Measurements from ENCODE around the gene ARHGAP44.

Gene ARHGAP44

DNA sequence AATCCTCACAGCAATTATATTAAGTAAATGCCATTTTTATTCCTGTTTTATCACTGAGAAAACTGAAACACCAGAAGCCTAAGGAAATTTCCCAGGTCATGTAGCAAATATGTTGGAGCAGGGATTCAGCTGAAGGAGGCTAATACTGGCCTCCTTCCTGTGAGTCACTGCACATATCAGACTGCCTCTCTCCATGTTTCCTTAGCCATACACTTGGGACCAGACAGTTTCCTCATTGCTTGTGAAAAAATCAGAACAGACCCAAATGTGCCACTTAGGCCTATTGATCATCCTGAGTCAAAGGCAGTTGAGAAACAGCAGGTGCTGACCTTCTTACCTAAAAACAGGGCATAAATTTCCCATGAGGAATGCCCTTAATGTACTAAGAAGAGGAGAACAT lies 247.5 kb downstream of the ARHGAP44 start:
- in situ Hi-C loops (cut with HindIII; ENCODE audit: low sequenced_read_pairs): no loop called here
- TF ChIP-seq, protein P1, sequence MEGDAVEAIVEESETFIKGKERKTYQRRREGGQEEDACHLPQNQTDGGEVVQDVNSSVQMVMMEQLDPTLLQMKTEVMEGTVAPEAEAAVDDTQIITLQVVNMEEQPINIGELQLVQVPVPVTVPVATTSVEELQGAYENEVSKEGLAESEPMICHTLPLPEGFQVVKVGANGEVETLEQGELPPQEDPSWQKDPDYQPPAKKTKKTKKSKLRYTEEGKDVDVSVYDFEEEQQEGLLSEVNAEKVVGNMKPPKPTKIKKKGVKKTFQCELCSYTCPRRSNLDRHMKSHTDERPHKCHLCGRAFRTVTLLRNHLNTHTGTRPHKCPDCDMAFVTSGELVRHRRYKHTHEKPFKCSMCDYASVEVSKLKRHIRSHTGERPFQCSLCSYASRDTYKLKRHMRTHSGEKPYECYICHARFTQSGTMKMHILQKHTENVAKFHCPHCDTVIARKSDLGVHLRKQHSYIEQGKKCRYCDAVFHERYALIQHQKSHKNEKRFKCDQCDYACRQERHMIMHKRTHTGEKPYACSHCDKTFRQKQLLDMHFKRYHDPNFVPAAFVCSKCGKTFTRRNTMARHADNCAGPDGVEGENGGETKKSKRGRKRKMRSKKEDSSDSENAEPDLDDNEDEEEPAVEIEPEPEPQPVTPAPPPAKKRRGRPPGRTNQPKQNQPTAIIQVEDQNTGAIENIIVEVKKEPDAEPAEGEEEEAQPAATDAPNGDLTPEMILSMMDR (IDR thresholded peaks at IDR 0.05; ENCODE audit: low read depth, low read length, missing control alignments): no peak
- no peak for DNase-seq (ENCODE audit: low read depth)
- H3K4me3 ChIP-seq (ENCODE audit: low read depth, low read length): no peak overlapping the region

DNA sequence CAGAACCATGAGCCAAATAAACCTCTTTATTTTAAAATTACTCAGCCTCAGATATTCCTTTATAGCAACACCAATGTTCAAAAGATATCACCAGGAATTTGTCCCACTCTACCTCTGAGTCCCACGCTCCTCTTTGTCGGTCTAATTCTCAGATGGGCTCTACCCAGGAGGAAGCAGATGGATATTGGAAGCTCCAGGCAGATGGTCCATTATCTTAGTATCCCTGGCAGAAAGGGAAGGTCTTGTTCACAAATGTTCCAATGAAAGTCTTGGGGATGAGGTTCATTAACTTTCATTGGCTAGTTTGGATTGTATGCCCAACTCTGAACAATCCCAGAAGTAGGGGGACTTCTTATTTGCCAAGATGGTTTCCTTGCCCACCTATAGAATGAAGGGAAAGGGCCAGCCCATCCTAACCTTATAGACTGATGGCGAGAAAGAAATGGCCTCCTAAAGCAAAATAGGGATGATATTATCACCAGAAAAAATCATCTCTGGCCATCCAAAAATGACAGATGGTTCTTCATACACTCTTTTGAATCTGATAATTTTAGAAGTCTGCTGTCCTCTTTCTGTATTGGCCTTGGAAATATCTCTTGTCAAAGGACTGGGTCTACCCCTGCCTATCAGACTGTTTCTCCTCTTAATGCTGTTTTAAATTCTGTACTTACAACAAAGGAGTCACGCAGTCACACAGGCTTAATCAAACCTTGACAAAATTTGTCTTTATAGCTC lies 249.8 kb downstream of the ARHGAP44 start:
- H3K4me3 ChIP-seq (ENCODE audit: low read depth, low read length): no peak overlapping the region
- in situ Hi-C loops (cut with HindIII; ENCODE audit: low sequenced_read_pairs): no loop called here
- DNase-seq (ENCODE audit: low read depth): no peak
- TF ChIP-seq, protein P1 (IDR thresholded peaks at IDR 0.05; ENCODE audit: low read depth, low read length, missing control alignments): no peak

Measured in astrocyte of the cerebellum (primary cell).